ENCODE results near the gene DDX20. TPM values are rescaled to one million over a fixed set of nuclear protein-coding genes. Genes with fewer than 3 reads are reported as not detected.

The DDX20 gene
- total RNA-seq, 1 donor from 2014 or later: 15.4 TPM

GRCh38 chr1:111731956-111732355 lies 23.7 kb upstream of the DDX20 start:
- H3K27me3 ChIP-seq (ENCODE audit: insufficient read depth, low read length): no peaks in the 10 kb centered on the region
- no peaks in the 10 kb centered on the region for H3K36me3 ChIP-seq (ENCODE audit: insufficient read depth, low read length)
- H3K27ac Mint-ChIP-seq (ENCODE audit: unreplicated experiment): no peak overlapping the region
- H3K9ac ChIP-seq (ENCODE audit: low read length): no peak overlapping the region
- TF ChIP-seq EZH2 (IDR thresholded peaks at IDR 0.05; ENCODE audit: insufficient read depth, low read length): no peak
- TF ChIP-seq, protein P1, sequence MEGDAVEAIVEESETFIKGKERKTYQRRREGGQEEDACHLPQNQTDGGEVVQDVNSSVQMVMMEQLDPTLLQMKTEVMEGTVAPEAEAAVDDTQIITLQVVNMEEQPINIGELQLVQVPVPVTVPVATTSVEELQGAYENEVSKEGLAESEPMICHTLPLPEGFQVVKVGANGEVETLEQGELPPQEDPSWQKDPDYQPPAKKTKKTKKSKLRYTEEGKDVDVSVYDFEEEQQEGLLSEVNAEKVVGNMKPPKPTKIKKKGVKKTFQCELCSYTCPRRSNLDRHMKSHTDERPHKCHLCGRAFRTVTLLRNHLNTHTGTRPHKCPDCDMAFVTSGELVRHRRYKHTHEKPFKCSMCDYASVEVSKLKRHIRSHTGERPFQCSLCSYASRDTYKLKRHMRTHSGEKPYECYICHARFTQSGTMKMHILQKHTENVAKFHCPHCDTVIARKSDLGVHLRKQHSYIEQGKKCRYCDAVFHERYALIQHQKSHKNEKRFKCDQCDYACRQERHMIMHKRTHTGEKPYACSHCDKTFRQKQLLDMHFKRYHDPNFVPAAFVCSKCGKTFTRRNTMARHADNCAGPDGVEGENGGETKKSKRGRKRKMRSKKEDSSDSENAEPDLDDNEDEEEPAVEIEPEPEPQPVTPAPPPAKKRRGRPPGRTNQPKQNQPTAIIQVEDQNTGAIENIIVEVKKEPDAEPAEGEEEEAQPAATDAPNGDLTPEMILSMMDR (IDR thresholded peaks at IDR 0.05; ENCODE audit: insufficient read depth, low read depth, low read length): no peak
- H3K36me3 Mint-ChIP-seq (ENCODE audit: low read depth, unreplicated experiment): peaks cover 11% of the 10 kb centered on the region
- no peak for FAIRE-seq
- no peaks in the 10 kb centered on the region for H3K9me3 Mint-ChIP-seq (ENCODE audit: unreplicated experiment)
- no peaks in the 10 kb centered on the region for H3K9me3 ChIP-seq (ENCODE audit: insufficient read depth, low read depth, low read length)
- no peaks in the 10 kb centered on the region for H3K79me2 ChIP-seq (ENCODE audit: insufficient read depth, low read length)
- H4K20me1 ChIP-seq (ENCODE audit: insufficient read depth, low read length): peaks cover 22% of the 10 kb centered on the region
- H3K4me3 Mint-ChIP-seq (ENCODE audit: unreplicated experiment): peak overlapping the region; percentile 18
- peaks cover 19% of the 10 kb centered on the region for H3K4me1 ChIP-seq (ENCODE audit: insufficient read depth, low read length)
- H2AFZ ChIP-seq (ENCODE audit: low read depth, low read length): no peak overlapping the region
- DNase-seq (ENCODE audit: low read depth): no peak
- H3K27ac ChIP-seq (ENCODE audit: low read depth, low read length): no peak overlapping the region
- H3K4me3 ChIP-seq (ENCODE audit: insufficient read depth, low read depth, low read length): no peak overlapping the region
- H3K27me3 Mint-ChIP-seq (ENCODE audit: low read depth, unreplicated experiment): no peaks in the 10 kb centered on the region
- no peak overlapping the region for H3K4me2 ChIP-seq (ENCODE audit: low read length)
- H3K4me1 Mint-ChIP-seq (ENCODE audit: low read depth, unreplicated experiment): peaks cover 8% of the 10 kb centered on the region

- no peaks in the 10 kb centered on the region for H3K36me3 ChIP-seq (ENCODE audit: insufficient read depth, low read length)
- H3K4me3 Mint-ChIP-seq (ENCODE audit: unreplicated experiment): no peak overlapping the region
- no peak overlapping the region for H3K9ac ChIP-seq (ENCODE audit: low read length)
- H3K4me1 ChIP-seq (ENCODE audit: insufficient read depth, low read length): peaks cover 27% of the 10 kb centered on the region
- H3K36me3 Mint-ChIP-seq (ENCODE audit: low read depth, unreplicated experiment): peaks cover 9% of the 10 kb centered on the region
- no peak overlapping the region for H3K27ac ChIP-seq (ENCODE audit: low read depth, low read length)
- peaks cover 12% of the 10 kb centered on the region for H3K4me1 Mint-ChIP-seq (ENCODE audit: low read depth, unreplicated experiment)
- peak overlapping the region; percentile 75 for H3K27ac Mint-ChIP-seq (ENCODE audit: unreplicated experiment)
- TF ChIP-seq EZH2 (IDR thresholded peaks at IDR 0.05; ENCODE audit: insufficient read depth, low read length): no peak
- TF ChIP-seq, protein P1 (IDR thresholded peaks at IDR 0.05; ENCODE audit: insufficient read depth, low read depth, low read length): no peak
- peaks cover 23% of the 10 kb centered on the region for H4K20me1 ChIP-seq (ENCODE audit: insufficient read depth, low read length)
- H3K9me3 Mint-ChIP-seq (ENCODE audit: unreplicated experiment): no peaks in the 10 kb centered on the region
- no peaks in the 10 kb centered on the region for H3K79me2 ChIP-seq (ENCODE audit: insufficient read depth, low read length)
- H3K27me3 ChIP-seq (ENCODE audit: insufficient read depth, low read length): no peaks in the 10 kb centered on the region
- H2AFZ ChIP-seq (ENCODE audit: low read depth, low read length): no peak overlapping the region
- FAIRE-seq (no peak), DNase-seq (ENCODE audit: low read depth) (no peak)
- no peak overlapping the region for H3K4me3 ChIP-seq (ENCODE audit: insufficient read depth, low read depth, low read length)
- H3K4me2 ChIP-seq (ENCODE audit: low read length): no peak overlapping the region
- no peaks in the 10 kb centered on the region for H3K9me3 ChIP-seq (ENCODE audit: insufficient read depth, low read depth, low read length)
- no peaks in the 10 kb centered on the region for H3K27me3 Mint-ChIP-seq (ENCODE audit: low read depth, unreplicated experiment)
These were observed 23.0 kb upstream of the DDX20 start for GRCh38 chr1:111732718-111733117.

- H3K4me1 ChIP-seq (ENCODE audit: insufficient read depth, low read length): peaks cover 33% of the 10 kb centered on the region
- Mint-ChIP-seq H3K27ac (ENCODE audit: unreplicated experiment) (peak overlapping the region; percentile 75), H3K27me3 (ENCODE audit: low read depth, unreplicated experiment) (no peaks in the 10 kb centered on the region), H3K9me3 (ENCODE audit: unreplicated experiment) (no peaks in the 10 kb centered on the region), H3K4me3 (ENCODE audit: unreplicated experiment) (no peak overlapping the region), H3K36me3 (ENCODE audit: low read depth, unreplicated experiment) (peaks cover 9% of the 10 kb centered on the region), H3K4me1 (ENCODE audit: low read depth, unreplicated experiment) (peaks cover 16% of the 10 kb centered on the region)
- H3K79me2 ChIP-seq (ENCODE audit: insufficient read depth, low read length): no peaks in the 10 kb centered on the region
- peak overlapping the region; percentile 21 for H3K9ac ChIP-seq (ENCODE audit: low read length)
- H3K4me2 ChIP-seq (ENCODE audit: low read length): peak overlapping the region; percentile 68
- FAIRE-seq (peak; percentile 50), DNase-seq (ENCODE audit: low read depth) (peak; percentile 58)
- H2AFZ ChIP-seq (ENCODE audit: low read depth, low read length): peak overlapping the region; percentile 26
- TF ChIP-seq, protein P1 (IDR thresholded peaks at IDR 0.05; ENCODE audit: insufficient read depth, low read depth, low read length): no peak
- no peak for TF ChIP-seq EZH2 (IDR thresholded peaks at IDR 0.05; ENCODE audit: insufficient read depth, low read length)
- H3K27me3 ChIP-seq (ENCODE audit: insufficient read depth, low read length): no peaks in the 10 kb centered on the region
- no peak overlapping the region for H3K4me3 ChIP-seq (ENCODE audit: insufficient read depth, low read depth, low read length)
- no peaks in the 10 kb centered on the region for H3K9me3 ChIP-seq (ENCODE audit: insufficient read depth, low read depth, low read length)
- H3K36me3 ChIP-seq (ENCODE audit: insufficient read depth, low read length): no peaks in the 10 kb centered on the region
- peak overlapping the region; percentile 36 for H3K27ac ChIP-seq (ENCODE audit: low read depth, low read length)
- H4K20me1 ChIP-seq (ENCODE audit: insufficient read depth, low read length): peaks cover 27% of the 10 kb centered on the region
These were observed 22.3 kb upstream of the DDX20 start for GRCh38 chr1:111733183-111733991.

Data from astrocyte (in vitro differentiated cells and primary cell).